Activated naive CD4-positive, alpha-beta T cell treated with anti-CD3 and anti-CD28 coated beads, Interleukin-2, amount 10 ng/mL, durations not matched to agents 7 days and 5 days (primary cell): Measurements from ENCODE around the gene DNAH7.

ENCODE experiments used
- CTCF ChIA-PET: fragments of 350-600 bp; sonication (Branson Sonifier 250); formaldehyde crosslinking; loops from one replicate; lab custom pipeline; 2021; ENCODE audit warnings: antibody characterized with exemption; lab: Charles Lee
- DNase-seq: peaks from one replicate; pipeline ENCODE4 v3.0.0-alpha.2; 2020
- H3K27ac Mint-ChIP-seq: one replicate; pipeline ENCODE4 v1.8.0; 2021; ENCODE audit warnings: mild to moderate bottlenecking, moderate library complexity, mixed read lengths
- H3K27me3 Mint-ChIP-seq: one replicate; pipeline ENCODE4 v1.8.0; 2021; ENCODE audit warnings: mild to moderate bottlenecking, mixed read lengths
- H3K36me3 Mint-ChIP-seq: one replicate; pipeline ENCODE4 v1.8.0; 2021; ENCODE audit warnings: mixed read lengths
- H3K4me1 Mint-ChIP-seq: one replicate; pipeline ENCODE4 v1.8.0; 2021; ENCODE audit warnings: mixed read lengths
- H3K4me3 Mint-ChIP-seq: one replicate; pipeline ENCODE4 v1.8.0; 2021; ENCODE audit warnings: mild to moderate bottlenecking, moderate library complexity, mixed read lengths
- H3K9me3 Mint-ChIP-seq: one replicate; pipeline ENCODE4 v1.8.0; 2021; ENCODE audit warnings: mixed read lengths

The DNAH7 gene

DNA sequence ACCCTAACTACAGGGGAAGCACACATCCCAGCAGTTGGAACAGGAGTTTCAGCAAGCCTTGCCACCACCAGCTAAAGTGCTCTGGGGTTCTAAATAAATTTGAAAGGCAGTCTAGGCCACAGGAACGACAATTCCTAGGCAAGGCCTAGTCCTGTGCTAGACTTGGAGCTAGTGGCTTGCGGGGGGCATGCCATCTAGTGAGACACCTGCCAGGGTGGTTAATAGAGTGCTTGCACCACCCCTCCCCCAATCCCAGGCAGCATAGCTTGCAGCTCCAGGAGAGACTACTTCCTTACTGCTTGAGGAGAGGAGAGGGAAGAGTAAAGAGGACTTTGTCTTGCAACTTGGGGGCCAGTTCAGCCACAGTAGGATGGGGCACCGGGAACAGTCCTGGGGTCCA, 309.8 kb downstream of the DNAH7 start:
- no peak overlapping the region for H3K4me3 Mint-ChIP-seq
- DNase-seq = no peak
- CTCF ChIA-PET = no interaction called here
- H3K27me3 Mint-ChIP-seq = no peaks in the 10 kb centered on the region
- H3K9me3 Mint-ChIP-seq = peaks cover 9% of the 10 kb centered on the region
- H3K4me1 Mint-ChIP-seq = no peaks in the 10 kb centered on the region
- no peaks in the 10 kb centered on the region for H3K36me3 Mint-ChIP-seq
- no peak overlapping the region for H3K27ac Mint-ChIP-seq

- Mint-ChIP-seq H3K4me3 (no peak overlapping the region), H3K4me1 (no peaks in the 10 kb centered on the region), H3K27ac (no peak overlapping the region), H3K36me3 (no peaks in the 10 kb centered on the region), H3K27me3 (no peaks in the 10 kb centered on the region), H3K9me3 (peaks cover 9% of the 10 kb centered on the region)
- CTCF ChIA-PET = no interaction called here
- DNase-seq = no peak
These were observed 312.3 kb downstream of the DNAH7 start for GRCh38 chr2:195756218-195756942.

- Mint-ChIP-seq H3K27me3 (no peaks in the 10 kb centered on the region), H3K9me3 (peaks cover 12% of the 10 kb centered on the region), H3K36me3 (peaks cover 35% of the 10 kb centered on the region), H3K4me3 (no peak overlapping the region), H3K4me1 (no peaks in the 10 kb centered on the region), H3K27ac (no peak overlapping the region)
- CTCF ChIA-PET = interaction anchor here (1.4 kb wide), 1 partner anchor 13 kb away, joined by 4 read pairs; no protein-coding TSS in a partner anchor
- DNase-seq = no peak
These were observed 327.4 kb downstream of the DNAH7 start for GRCh38 chr2:195741191-195741590.

GRCh38 chr2:195737511-195738325, 330.9 kb downstream of the DNAH7 start:
- peaks cover 2% of the 10 kb centered on the region for H3K9me3 Mint-ChIP-seq
- no peak overlapping the region for H3K4me3 Mint-ChIP-seq
- no peaks in the 10 kb centered on the region for H3K27me3 Mint-ChIP-seq
- CTCF ChIA-PET = no interaction called here
- DNase-seq = no peak
- H3K36me3 Mint-ChIP-seq = peaks cover 38% of the 10 kb centered on the region
- H3K27ac Mint-ChIP-seq = peak overlapping the region; percentile 46
- no peaks in the 10 kb centered on the region for H3K4me1 Mint-ChIP-seq

DNA sequence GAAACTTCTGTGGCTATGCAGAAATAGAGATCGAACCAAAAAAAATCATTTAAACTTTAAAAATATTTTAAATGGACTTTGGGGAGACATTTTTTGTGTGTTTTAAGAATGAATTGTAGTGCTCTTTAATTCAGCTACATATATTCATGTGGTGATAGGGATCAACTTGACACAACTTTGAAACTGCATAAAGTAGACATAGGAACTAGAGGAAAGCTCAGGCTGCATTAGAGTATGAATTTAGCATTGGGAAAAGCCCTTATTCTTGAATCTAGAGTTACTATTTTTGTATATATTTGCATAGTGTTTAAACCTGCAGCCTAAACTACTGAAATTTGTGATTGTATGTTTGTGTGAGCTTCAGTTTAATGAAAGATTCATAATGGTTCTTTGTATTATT, 333.3 kb downstream of the DNAH7 start:
- no peaks in the 10 kb centered on the region for H3K27me3 Mint-ChIP-seq
- H3K36me3 Mint-ChIP-seq = peaks cover 49% of the 10 kb centered on the region
- H3K4me3 Mint-ChIP-seq = no peak overlapping the region
- DNase-seq = no peak
- peaks cover 5% of the 10 kb centered on the region for H3K4me1 Mint-ChIP-seq
- peak overlapping the region; percentile 34 for H3K27ac Mint-ChIP-seq
- H3K9me3 Mint-ChIP-seq = no peaks in the 10 kb centered on the region
- CTCF ChIA-PET = no interaction called here

DNA sequence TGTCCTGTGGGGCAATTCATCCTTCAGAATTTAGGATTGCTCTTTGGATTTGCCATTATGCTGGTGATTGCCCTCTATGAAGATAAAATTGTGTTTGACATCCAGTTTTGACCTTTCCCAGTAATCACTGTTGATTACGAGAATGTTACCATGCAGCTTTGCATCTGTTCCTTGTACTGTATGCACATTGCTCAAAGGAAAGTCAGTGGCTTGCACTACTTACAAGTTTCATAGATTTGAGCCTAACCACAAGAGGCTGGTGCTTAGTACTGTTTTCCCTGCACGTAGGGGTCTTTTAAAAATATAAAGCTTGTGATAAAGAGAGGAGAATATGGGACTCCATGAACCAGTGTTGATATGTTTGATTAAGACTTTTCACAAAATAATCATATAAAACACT, 333.7 kb downstream of the DNAH7 start:
- Mint-ChIP-seq H3K36me3 (peaks cover 49% of the 10 kb centered on the region), H3K9me3 (no peaks in the 10 kb centered on the region), H3K4me1 (peaks cover 9% of the 10 kb centered on the region), H3K27ac (no peak overlapping the region), H3K4me3 (no peak overlapping the region), H3K27me3 (no peaks in the 10 kb centered on the region)
- CTCF ChIA-PET = no interaction called here
- no peak for DNase-seq

DNA sequence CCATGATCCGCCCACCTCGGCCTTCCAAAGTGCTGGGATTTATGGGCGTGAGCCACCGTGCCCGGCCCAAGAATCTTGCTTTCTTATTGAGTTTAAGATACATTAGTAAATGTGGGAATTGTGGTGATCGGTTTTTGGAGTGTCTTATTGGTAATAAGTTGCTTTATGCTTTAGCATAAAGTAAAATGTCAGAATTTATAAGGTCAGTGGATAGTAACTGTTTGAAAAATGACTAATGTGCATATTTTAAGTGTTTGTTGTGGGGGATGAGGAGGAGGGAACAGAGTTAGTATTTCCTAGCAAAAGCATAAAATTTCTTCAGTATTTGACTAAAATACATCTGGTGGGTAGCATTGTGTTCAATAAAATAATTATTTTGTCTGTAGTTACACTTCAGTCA, 334.2 kb downstream of the DNAH7 start:
- CTCF ChIA-PET = no interaction called here
- no peak for DNase-seq
- no peak overlapping the region for H3K4me3 Mint-ChIP-seq
- H3K27ac Mint-ChIP-seq = no peak overlapping the region
- no peaks in the 10 kb centered on the region for H3K27me3 Mint-ChIP-seq
- H3K9me3 Mint-ChIP-seq = no peaks in the 10 kb centered on the region
- H3K4me1 Mint-ChIP-seq = peaks cover 9% of the 10 kb centered on the region
- H3K36me3 Mint-ChIP-seq = peaks cover 49% of the 10 kb centered on the region

GRCh38 chr2:195733831-195734230, 334.8 kb downstream of the DNAH7 start:
- Mint-ChIP-seq H3K36me3 (peaks cover 50% of the 10 kb centered on the region), H3K9me3 (no peaks in the 10 kb centered on the region), H3K27me3 (no peaks in the 10 kb centered on the region), H3K4me3 (no peak overlapping the region), H3K4me1 (peaks cover 9% of the 10 kb centered on the region), H3K27ac (no peak overlapping the region)
- DNase-seq = no peak
- CTCF ChIA-PET = no interaction called here

DNA sequence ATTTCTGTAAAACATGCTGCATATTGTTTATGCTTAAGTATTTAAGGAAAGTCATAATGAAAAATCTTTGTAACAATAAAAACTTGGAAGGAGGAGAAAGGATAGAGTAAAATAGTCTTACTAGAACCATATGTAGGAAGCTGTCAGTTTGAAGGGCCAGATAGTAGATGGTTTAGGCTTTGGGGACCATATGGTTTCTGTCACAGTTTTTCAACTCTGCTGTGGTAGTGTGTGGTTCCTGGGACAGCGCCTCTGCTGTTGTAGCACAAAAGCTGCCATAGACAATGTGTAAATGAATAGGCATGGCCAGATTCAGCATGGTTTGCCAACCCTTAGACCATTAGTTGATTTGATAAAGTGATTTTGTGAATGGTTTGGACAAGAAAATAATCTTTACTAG, 336.1 kb downstream of the DNAH7 start:
- DNase-seq = no peak
- Mint-ChIP-seq H3K36me3 (peaks cover 49% of the 10 kb centered on the region), H3K4me1 (peaks cover 9% of the 10 kb centered on the region), H3K27ac (no peak overlapping the region), H3K4me3 (no peak overlapping the region), H3K27me3 (no peaks in the 10 kb centered on the region), H3K9me3 (no peaks in the 10 kb centered on the region)
- CTCF ChIA-PET = no interaction called here

GRCh38 chr2:195730912-195731311, 337.7 kb downstream of the DNAH7 start:
- Mint-ChIP-seq H3K4me1 (peaks cover 9% of the 10 kb centered on the region), H3K27me3 (no peaks in the 10 kb centered on the region), H3K36me3 (peaks cover 47% of the 10 kb centered on the region), H3K9me3 (no peaks in the 10 kb centered on the region), H3K4me3 (no peak overlapping the region), H3K27ac (no peak overlapping the region)
- CTCF ChIA-PET = no interaction called here
- DNase-seq = no peak

DNA sequence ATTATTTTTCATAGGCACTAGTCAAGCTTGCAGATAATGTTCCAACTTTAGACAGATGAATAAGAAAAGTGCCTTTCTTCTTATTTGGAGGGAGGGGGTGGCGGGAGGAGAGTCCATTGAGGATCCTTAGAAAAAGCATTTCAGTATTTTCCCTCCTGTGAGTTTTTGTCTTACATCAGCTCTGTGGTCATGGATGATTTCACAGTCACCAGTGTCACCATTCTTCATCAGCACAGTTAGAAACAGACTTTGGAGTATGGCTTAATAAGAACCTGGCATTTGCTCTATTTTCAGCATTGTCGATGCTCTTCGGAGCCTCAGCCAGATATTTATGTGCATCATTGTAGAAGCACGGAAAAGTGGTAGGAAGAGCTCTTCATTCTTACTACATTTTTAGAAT, 341.5 kb downstream of the DNAH7 start:
- peaks cover 45% of the 10 kb centered on the region for H3K36me3 Mint-ChIP-seq
- peaks cover 9% of the 10 kb centered on the region for H3K4me1 Mint-ChIP-seq
- H3K9me3 Mint-ChIP-seq = no peaks in the 10 kb centered on the region
- no peak overlapping the region for H3K27ac Mint-ChIP-seq
- CTCF ChIA-PET = no interaction called here
- H3K4me3 Mint-ChIP-seq = no peak overlapping the region
- no peak for DNase-seq
- no peaks in the 10 kb centered on the region for H3K27me3 Mint-ChIP-seq

GRCh38 chr2:195722075-195722474, 346.6 kb downstream of the DNAH7 start:
- peaks cover 42% of the 10 kb centered on the region for H3K36me3 Mint-ChIP-seq
- DNase-seq = no peak
- no peaks in the 10 kb centered on the region for H3K27me3 Mint-ChIP-seq
- no peak overlapping the region for H3K27ac Mint-ChIP-seq
- CTCF ChIA-PET = no interaction called here
- no peaks in the 10 kb centered on the region for H3K9me3 Mint-ChIP-seq
- peaks cover 10% of the 10 kb centered on the region for H3K4me1 Mint-ChIP-seq
- no peak overlapping the region for H3K4me3 Mint-ChIP-seq

DNA sequence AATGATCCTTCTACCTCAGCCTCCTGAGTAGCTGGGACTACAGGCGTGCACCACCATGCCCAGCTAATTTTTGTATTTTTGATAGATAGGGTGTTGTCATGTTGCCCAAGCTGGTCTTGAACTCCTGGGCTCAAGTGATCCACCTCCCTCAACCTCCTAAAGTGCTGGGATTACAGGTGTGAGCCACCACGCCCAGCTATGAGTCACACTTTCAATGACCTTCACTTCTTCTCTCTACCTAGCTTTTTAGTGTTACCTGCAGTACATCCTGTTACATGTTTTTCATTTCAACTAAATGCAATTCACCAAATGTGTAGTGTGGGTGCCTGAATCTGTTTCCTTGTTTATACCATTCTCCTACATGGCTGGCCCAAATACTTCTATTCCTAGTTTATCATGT, 347.6 kb downstream of the DNAH7 start:
- no peak overlapping the region for H3K27ac Mint-ChIP-seq
- H3K4me3 Mint-ChIP-seq = no peak overlapping the region
- CTCF ChIA-PET = no interaction called here
- DNase-seq = no peak
- H3K9me3 Mint-ChIP-seq = no peaks in the 10 kb centered on the region
- peaks cover 51% of the 10 kb centered on the region for H3K36me3 Mint-ChIP-seq
- peaks cover 10% of the 10 kb centered on the region for H3K4me1 Mint-ChIP-seq
- H3K27me3 Mint-ChIP-seq = no peaks in the 10 kb centered on the region

DNA sequence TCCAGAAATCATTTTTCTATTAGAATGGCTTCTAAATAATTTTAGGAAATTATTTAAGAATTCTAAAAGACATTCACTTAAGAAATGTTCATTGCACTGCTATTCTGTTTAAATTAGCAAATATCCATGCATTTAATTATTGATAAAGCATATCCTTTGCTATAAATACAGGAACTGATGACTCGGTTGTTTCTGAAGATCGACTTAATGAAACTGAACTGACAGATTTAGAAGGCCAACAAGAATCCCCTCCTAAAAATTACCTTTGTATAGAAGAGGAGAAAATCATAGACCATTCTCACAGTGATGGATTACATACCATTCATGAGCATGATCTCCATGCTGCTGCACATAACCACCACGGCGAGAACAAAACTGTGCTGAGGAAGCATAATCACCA, 352.2 kb downstream of the DNAH7 start:
- H3K9me3 Mint-ChIP-seq = no peaks in the 10 kb centered on the region
- H3K4me1 Mint-ChIP-seq = peaks cover 10% of the 10 kb centered on the region
- CTCF ChIA-PET = no interaction called here
- no peak for DNase-seq
- no peaks in the 10 kb centered on the region for H3K27me3 Mint-ChIP-seq
- H3K36me3 Mint-ChIP-seq = peaks cover 63% of the 10 kb centered on the region
- H3K4me3 Mint-ChIP-seq = no peak overlapping the region
- no peak overlapping the region for H3K27ac Mint-ChIP-seq

GRCh38 chr2:195711478-195711877, 357.2 kb downstream of the DNAH7 start:
- Mint-ChIP-seq H3K27ac (no peak overlapping the region), H3K4me3 (no peak overlapping the region), H3K27me3 (no peaks in the 10 kb centered on the region), H3K9me3 (no peaks in the 10 kb centered on the region), H3K36me3 (peaks cover 54% of the 10 kb centered on the region), H3K4me1 (no peaks in the 10 kb centered on the region)
- CTCF ChIA-PET = interaction anchor here (0.5 kb wide), 1 partner anchor 196 kb away, joined by 3 read pairs; no protein-coding TSS in a partner anchor
- no peak for DNase-seq
